Measurements from ENCODE around the gene ARHGAP33.

The ARHGAP33 gene

GRCh38 chr19:35745328-35746086 lies 29.9 kb upstream of the ARHGAP33 start, which contains the start of the genes PSENEN and U2AF1L4:
TSS of gene PSENEN (plus strand) at chr19:35745651. CDS start at chr19:35745931, 280 bp downstream.
TSS of gene U2AF1L4 (minus strand) at chr19:35745418. CDS start at chr19:35745391, 27 bp downstream.
- H3K9me3 ChIP-seq (ENCODE audit: control insufficient read depth, insufficient read depth, low read length), result peaks cover 3% of the 10 kb centered on the region; the same call in 1 of the 2 replicates
- peak within 1 kb of the TSS; percentile 96 for H3K9ac ChIP-seq (ENCODE audit: low read depth, low read length)
- no peaks in the 10 kb centered on the region for H3K36me3 ChIP-seq (ENCODE audit: insufficient read depth, low read length)
- H3K4me1 ChIP-seq (ENCODE audit: insufficient read depth, low read length), result 0 out of 2 replicates have a peak, but pooled peaks cover 3% of the 10 kb centered on the region

DNA sequence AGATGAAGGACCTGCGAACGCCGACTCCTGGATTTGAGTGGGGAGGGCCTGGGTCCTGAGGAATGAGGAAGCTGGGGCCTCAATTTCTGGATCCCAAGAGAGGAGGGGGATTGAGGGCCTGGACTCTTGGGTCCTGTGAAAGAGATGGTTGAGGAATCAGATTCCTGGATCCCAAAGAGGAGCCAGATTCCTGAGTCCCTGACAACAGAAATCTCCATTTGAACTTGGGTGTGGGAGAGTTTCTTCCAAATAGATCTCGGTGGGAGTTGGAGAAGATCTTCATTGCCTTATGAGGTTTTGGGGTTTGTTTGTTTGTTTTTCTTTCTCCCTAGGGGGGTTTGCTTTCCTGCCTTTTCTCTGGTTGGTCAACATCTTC lies 29.3 kb upstream of the ARHGAP33 start:
- peaks cover 3% of the 10 kb centered on the region; the same call in 1 of the 2 replicates for H3K9me3 ChIP-seq (ENCODE audit: control insufficient read depth, insufficient read depth, low read length)
- H3K4me1 ChIP-seq (ENCODE audit: insufficient read depth, low read length), result 0 out of 2 replicates have a peak, but pooled peaks cover 3% of the 10 kb centered on the region
- H3K9ac ChIP-seq (ENCODE audit: low read depth, low read length), result peak overlapping the region; percentile 96
- H3K36me3 ChIP-seq (ENCODE audit: insufficient read depth, low read length), result no peaks in the 10 kb centered on the region

DNA sequence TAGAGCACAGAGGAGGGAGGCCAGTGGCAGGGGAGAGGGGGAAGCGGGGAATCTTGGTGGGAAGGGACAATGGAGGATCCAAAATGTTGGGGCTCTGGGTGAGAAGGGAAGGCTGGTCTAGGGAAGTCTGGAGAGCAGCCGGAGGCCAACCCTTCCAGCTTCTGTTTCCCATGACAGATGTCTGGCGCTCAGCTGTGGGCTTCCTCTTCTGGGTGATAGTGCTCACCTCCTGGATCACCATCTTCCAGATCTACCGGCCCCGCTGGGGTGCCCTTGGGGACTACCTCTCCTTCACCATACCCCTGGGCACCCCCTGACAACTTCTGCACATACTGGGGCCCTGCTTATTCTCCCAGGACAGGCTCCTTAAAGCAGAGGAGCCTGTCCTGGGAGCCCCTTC lies 28.8 kb upstream of the ARHGAP33 start:
- Histone ChIP-seq H3K36me3 (ENCODE audit: insufficient read depth, low read length) (no peaks in the 10 kb centered on the region), H3K9ac (ENCODE audit: low read depth, low read length) (peak overlapping the region; percentile 96; the same call in 1 of the 2 replicates), H3K4me1 (ENCODE audit: insufficient read depth, low read length) (0 out of 2 replicates have a peak, but pooled peaks cover 3% of the 10 kb centered on the region), H3K9me3 (ENCODE audit: control insufficient read depth, insufficient read depth, low read length) (peaks cover 3% of the 10 kb centered on the region; the same call in 1 of the 2 replicates)

GRCh38 chr19:35748106-35749020 lies 27.0 kb upstream of the ARHGAP33 start, which contains the start of gene LIN37:
TSS of gene LIN37 (plus strand) at chr19:35748576. CDS start at chr19:35748725, 149 bp downstream.
- 0 out of 2 replicates have a peak, but pooled peaks cover 3% of the 10 kb centered on the region for H3K4me1 ChIP-seq (ENCODE audit: insufficient read depth, low read length)

GRCh38 chr19:35750167-35750566 lies 25.2 kb upstream of the ARHGAP33 start:
- no peaks in the 10 kb centered on the region for H3K9me3 ChIP-seq (ENCODE audit: control insufficient read depth, insufficient read depth, low read length)
- H3K36me3 ChIP-seq (ENCODE audit: insufficient read depth, low read length), result no peaks in the 10 kb centered on the region
- H3K4me1 ChIP-seq (ENCODE audit: insufficient read depth, low read length), result 0 out of 2 replicates have a peak, but pooled peaks cover 5% of the 10 kb centered on the region
- no peak overlapping the region for H3K9ac ChIP-seq (ENCODE audit: low read depth, low read length)

More at GRCh38 chr19:35748106-35749020, 27.0 kb upstream of the ARHGAP33 start, which contains the start of gene LIN37:
- Histone ChIP-seq H3K9ac (ENCODE audit: low read depth, low read length) (peak within 1 kb of the TSS; percentile 69), H3K36me3 (ENCODE audit: insufficient read depth, low read length) (no peaks in the 10 kb centered on the region), H3K9me3 (ENCODE audit: control insufficient read depth, insufficient read depth, low read length) (peaks cover 3% of the 10 kb centered on the region; the same call in 1 of the 2 replicates)

DNA sequence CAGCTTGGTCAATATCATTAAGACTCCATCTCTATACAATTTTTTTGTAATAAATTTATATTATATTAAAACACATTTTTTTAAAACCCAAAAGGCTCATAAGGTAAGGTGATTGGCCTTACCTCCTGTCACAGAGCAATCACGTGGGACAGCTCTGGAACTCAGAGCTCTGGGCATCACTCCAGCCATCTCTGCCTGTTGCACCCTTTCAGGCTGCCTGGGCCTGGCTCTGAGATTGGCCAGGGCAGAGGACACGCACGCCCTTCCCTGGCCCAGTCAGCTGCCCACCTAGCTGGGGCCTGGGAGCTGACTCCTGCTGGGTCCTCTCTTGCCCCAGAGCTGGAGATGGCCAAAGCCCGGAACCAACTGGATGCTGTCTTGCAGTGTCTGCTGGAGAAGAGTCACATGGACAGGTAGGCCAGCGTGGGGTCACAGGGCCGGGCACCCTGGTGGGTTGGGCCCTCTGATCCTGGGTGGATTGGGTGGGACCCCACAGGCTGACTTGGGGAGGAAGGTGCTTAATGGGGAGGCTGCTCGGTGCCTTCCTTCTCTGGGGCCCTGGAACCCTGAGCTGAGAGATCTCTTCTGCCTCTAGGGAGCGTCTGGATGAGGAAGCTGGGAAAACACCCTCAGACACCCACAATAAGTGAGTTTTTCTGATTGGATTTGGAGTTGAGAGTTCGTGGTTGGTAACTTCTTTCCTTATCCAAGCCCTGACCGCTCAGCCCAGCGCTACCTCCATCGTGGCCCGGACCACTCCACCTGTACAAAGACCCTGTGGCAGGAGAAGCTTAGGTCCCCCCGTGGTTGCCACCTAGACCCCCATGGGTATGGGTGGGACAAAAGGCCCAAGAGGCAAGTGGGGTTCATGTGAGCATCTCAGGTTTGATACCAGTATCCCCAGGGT lies 23.3 kb upstream of the ARHGAP33 start:
- Histone ChIP-seq H3K9ac (ENCODE audit: low read depth, low read length) (no peak overlapping the region), H3K9me3 (ENCODE audit: control insufficient read depth, insufficient read depth, low read length) (no peaks in the 10 kb centered on the region), H3K36me3 (ENCODE audit: insufficient read depth, low read length) (no peaks in the 10 kb centered on the region), H3K4me1 (ENCODE audit: insufficient read depth, low read length) (0 out of 2 replicates have a peak, but pooled peaks cover 6% of the 10 kb centered on the region)

DNA sequence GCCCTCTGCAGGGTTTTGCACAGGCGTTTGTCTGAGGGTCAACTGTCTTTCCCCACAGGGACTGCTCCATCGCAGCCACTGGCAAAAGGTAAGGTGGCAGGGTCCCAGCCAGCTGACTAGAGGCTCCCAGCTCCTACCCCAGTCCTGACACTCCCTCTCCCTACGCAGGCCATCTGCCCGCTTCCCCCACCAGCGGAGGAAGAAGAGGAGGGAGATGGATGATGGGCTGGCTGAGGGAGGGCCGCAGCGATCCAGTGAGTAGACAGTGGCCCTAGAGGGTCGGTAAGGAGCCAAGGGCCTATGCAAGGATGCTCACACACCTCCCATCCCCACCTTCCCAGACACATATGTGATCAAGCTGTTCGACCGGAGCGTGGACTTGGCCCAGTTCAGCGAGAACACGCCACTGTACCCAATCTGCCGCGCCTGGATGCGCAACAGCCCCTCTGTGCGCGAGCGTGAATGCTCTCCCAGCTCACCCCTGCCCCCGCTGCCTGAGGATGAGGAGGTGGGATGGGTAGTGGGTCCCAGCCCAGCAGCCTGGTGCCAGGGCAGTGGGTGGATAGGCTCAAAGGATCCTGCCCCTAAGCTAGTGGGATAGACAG lies 22.5 kb upstream of the ARHGAP33 start:
- Histone ChIP-seq H3K9ac (ENCODE audit: low read depth, low read length) (no peak overlapping the region), H3K4me1 (ENCODE audit: insufficient read depth, low read length) (0 out of 2 replicates have a peak, but pooled peaks cover 6% of the 10 kb centered on the region), H3K36me3 (ENCODE audit: insufficient read depth, low read length) (no peaks in the 10 kb centered on the region), H3K9me3 (ENCODE audit: control insufficient read depth, insufficient read depth, low read length) (no peaks in the 10 kb centered on the region)

DNA sequence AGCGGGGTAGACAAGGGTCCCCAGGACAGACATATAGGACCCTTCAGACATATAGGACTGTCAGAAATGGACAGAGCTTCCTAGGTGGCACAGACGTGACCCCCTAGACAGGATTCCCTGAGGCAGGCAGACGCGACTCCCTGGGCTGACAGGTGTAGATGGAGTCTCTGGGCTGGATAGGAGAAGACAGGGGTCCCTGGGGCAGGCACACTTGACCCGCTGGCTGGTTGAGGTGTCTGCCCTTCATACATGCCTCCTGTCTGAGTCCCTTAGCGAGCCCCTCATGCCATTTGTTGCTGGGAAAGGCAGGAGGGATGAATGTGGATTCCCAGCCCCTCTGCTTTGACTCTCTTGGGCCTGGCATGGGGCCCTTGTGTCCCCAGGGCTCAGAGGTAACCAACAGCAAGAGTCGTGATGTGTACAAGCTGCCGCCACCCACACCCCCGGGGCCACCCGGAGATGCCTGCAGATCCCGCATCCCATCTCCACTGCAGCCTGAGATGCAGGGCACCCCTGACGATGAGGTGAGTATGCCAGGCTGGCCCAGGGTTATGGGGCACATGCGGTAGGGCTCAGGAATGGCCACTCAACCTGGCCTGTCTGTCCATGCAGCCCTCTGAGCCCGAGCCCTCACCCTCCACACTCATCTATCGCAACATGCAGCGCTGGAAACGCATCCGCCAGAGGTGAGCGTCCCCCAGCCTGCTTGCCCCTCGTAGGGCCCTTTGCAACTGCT lies 21.6 kb upstream of the ARHGAP33 start:
- no peaks in the 10 kb centered on the region for H3K36me3 ChIP-seq (ENCODE audit: insufficient read depth, low read length)

GRCh38 chr19:35754370-35755130 lies 20.8 kb upstream of the ARHGAP33 start:
- Histone ChIP-seq H3K9me3 (ENCODE audit: control insufficient read depth, insufficient read depth, low read length) (no peaks in the 10 kb centered on the region), H3K36me3 (ENCODE audit: insufficient read depth, low read length) (no peaks in the 10 kb centered on the region), H3K4me1 (ENCODE audit: insufficient read depth, low read length) (peaks cover 3% of the 10 kb centered on the region; the same call in 1 of the 2 replicates), H3K9ac (ENCODE audit: low read depth, low read length) (no peak overlapping the region)

More for the DNA sequence above, 21.6 kb upstream of the ARHGAP33 start:
- no peak overlapping the region for H3K9ac ChIP-seq (ENCODE audit: low read depth, low read length)
- 0 out of 2 replicates have a peak, but pooled peaks cover 6% of the 10 kb centered on the region for H3K4me1 ChIP-seq (ENCODE audit: insufficient read depth, low read length)
- no peaks in the 10 kb centered on the region for H3K9me3 ChIP-seq (ENCODE audit: control insufficient read depth, insufficient read depth, low read length)

- no peaks in the 10 kb centered on the region for H3K9me3 ChIP-seq (ENCODE audit: control insufficient read depth, insufficient read depth, low read length)
- no peaks in the 10 kb centered on the region for H3K36me3 ChIP-seq (ENCODE audit: insufficient read depth, low read length)
- H3K4me1 ChIP-seq (ENCODE audit: insufficient read depth, low read length), result peaks cover 3% of the 10 kb centered on the region; the same call in 1 of the 2 replicates
- peak overlapping the region; percentile 95 for H3K9ac ChIP-seq (ENCODE audit: low read depth, low read length)
These were observed 20.2 kb upstream of the ARHGAP33 start for GRCh38 chr19:35755131-35755549.

GRCh38 chr19:35755550-35756376 lies 19.6 kb upstream of the ARHGAP33 start:
- Histone ChIP-seq H3K9ac (ENCODE audit: low read depth, low read length) (peak overlapping the region; percentile 95), H3K9me3 (ENCODE audit: control insufficient read depth, insufficient read depth, low read length) (no peaks in the 10 kb centered on the region), H3K4me1 (ENCODE audit: insufficient read depth, low read length) (peaks cover 3% of the 10 kb centered on the region; the same call in 1 of the 2 replicates), H3K36me3 (ENCODE audit: insufficient read depth, low read length) (no peaks in the 10 kb centered on the region)
